Lower leg skin (tissue), 3 donors: ENCODE results near the gene ATF6.

Experiments
- POLR2A ChIP-seq, 2 donors: fragments of 450-650 bp; IDR thresholded peaks; one replicate each; pipeline ENCODE4 v1.6.1; 2016 to 2017; ENCODE audit warnings: antibody characterized with exemption in 2 of 2, mild to moderate bottlenecking in 1 of 2, moderate library complexity in 1 of 2
- TF ChIP-seq, protein P1 (sequence below), 3 donors: fragments of 450-650 bp; IDR thresholded peaks; one replicate each; pipeline ENCODE4 v1.5.1; 2016; ENCODE audit warnings: antibody characterized with exemption in 3 of 3, mild to moderate bottlenecking in 3 of 3, moderate library complexity in 2 of 3

DNA sequence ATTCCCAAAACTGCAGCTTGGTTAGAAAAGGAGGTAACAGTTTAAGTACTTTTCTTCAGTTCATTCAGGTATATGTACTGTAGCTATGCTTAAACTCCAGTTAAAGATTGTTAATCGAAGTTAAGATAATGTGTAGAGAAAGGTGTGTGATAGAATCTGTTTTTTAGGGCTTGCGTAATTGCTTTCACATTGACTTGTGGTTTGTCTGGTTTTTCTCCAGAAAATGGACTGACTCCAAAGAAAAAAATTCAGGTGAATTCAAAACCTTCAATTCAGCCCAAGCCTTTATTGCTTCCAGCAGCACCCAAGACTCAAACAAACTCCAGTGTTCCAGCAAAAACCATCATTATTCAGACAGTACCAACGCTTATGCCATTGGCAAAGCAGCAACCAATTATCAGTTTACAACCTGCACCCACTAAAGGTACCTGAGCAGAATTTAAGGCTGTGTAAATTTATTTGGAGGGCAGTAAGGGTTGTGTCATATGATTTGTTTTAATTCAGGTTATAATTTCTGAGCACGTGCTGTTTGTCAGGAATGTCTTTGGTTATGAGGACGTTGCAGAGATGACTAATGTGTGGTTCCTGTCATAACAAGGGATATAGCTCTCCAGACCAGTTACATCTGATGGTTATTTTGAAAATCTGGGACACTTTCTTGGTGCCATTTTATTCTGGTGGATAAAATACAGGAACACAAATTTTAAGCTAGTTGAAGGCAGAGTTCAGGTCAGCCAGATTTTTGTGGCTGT is 26.0 kb downstream of the ATF6 start:
- TF ChIP-seq POLR2A (IDR thresholded peaks at IDR 0.05) = no peak
- TF ChIP-seq, protein P1, sequence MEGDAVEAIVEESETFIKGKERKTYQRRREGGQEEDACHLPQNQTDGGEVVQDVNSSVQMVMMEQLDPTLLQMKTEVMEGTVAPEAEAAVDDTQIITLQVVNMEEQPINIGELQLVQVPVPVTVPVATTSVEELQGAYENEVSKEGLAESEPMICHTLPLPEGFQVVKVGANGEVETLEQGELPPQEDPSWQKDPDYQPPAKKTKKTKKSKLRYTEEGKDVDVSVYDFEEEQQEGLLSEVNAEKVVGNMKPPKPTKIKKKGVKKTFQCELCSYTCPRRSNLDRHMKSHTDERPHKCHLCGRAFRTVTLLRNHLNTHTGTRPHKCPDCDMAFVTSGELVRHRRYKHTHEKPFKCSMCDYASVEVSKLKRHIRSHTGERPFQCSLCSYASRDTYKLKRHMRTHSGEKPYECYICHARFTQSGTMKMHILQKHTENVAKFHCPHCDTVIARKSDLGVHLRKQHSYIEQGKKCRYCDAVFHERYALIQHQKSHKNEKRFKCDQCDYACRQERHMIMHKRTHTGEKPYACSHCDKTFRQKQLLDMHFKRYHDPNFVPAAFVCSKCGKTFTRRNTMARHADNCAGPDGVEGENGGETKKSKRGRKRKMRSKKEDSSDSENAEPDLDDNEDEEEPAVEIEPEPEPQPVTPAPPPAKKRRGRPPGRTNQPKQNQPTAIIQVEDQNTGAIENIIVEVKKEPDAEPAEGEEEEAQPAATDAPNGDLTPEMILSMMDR (IDR thresholded peaks at IDR 0.05) = no peak
